ENCODE measurements around the gene P4HB.

The P4HB gene

DNA sequence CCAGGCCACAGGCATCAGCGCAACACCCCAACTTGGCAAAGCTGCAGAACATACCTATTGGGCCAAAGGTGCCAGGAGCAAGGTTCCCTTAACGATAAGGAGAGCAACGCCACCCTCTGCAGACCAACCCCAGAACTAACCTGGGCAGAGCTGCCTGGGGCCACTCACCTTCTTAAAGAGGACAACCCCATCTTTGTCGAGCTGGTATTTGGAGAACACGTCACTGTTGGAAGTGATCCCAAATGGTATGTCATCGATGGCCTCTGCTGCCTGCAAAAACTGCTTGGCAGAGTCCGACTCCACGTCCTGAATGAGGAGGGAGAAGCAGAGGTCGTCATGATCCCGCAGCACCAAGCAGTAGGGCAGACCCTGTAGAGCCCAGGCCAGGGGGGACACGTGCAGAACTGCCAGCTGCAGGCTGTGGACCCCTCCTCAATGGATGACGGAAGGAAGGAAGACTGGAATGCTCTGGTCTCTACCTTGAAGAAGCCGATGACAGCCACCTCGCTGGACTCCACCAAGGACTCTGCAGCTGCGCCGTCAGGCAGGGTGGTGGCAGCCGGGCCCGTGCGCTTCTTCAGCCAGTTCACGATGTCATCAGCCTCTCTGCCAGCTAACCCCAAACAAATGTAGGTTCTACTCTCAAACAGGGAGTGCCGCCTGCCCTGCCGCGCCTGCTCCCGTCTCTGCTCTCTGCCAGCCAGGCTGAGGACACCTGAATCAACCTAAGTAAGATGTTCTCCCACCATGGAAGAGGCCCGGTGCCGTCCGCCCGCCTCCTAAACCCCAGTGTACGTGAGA, 5.2 kb downstream of the P4HB start:
- no peaks in the 10 kb centered on the region for H3K27me3 ChIP-seq (ENCODE audit: insufficient read depth, poor library complexity, severe bottlenecking)
- peak in 1 of 2 experiments; percentile 55 for DNase-seq (ENCODE audit: low read depth in 1 of 2, low spot score in 1 of 2)
- H3K27ac ChIP-seq (replicated peaks): peak overlapping the region; percentile 91
- TF ChIP-seq GABPA (IDR thresholded peaks at IDR 0.05; ENCODE audit: low read depth) (no peak), POLR2AphosphoS5 (IDR thresholded peaks at IDR 0.05; ENCODE audit: low read depth) (peak; percentile 91; the same call in 1 of the 2 replicates)
- no peak overlapping the region for H3K4me3 ChIP-seq (replicated peaks; ENCODE audit: insufficient read depth, low read length)

DNA sequence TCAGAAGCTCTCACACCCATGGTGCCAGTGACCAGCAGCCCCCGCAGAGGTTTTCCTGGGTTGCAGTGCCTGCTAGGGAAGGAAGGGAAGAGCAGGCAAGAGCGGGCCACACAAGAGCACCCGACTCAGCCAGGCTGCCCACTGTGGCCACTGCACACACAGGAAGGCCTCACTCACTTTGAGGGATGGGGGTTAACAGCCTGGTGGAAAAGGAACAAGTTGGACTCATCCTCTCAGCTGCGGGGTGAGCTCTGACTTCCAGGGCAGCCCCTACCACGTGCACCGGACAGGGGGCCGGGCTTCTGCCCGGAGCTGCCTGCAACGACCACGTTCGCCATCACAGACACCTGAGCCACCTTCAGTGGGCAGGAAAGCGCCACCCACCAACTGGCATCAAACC, 8.1 kb downstream of the P4HB start:
- DNase-seq (ENCODE audit: low read depth in 1 of 2, low spot score in 1 of 2): no peak
- TF ChIP-seq POLR2AphosphoS5 (IDR thresholded peaks at IDR 0.05; ENCODE audit: low read depth): no peak; the same call in 1 of the 2 replicates
- TF ChIP-seq GABPA (IDR thresholded peaks at IDR 0.05; ENCODE audit: low read depth): no peak
- TF ChIP-seq, protein P1, sequence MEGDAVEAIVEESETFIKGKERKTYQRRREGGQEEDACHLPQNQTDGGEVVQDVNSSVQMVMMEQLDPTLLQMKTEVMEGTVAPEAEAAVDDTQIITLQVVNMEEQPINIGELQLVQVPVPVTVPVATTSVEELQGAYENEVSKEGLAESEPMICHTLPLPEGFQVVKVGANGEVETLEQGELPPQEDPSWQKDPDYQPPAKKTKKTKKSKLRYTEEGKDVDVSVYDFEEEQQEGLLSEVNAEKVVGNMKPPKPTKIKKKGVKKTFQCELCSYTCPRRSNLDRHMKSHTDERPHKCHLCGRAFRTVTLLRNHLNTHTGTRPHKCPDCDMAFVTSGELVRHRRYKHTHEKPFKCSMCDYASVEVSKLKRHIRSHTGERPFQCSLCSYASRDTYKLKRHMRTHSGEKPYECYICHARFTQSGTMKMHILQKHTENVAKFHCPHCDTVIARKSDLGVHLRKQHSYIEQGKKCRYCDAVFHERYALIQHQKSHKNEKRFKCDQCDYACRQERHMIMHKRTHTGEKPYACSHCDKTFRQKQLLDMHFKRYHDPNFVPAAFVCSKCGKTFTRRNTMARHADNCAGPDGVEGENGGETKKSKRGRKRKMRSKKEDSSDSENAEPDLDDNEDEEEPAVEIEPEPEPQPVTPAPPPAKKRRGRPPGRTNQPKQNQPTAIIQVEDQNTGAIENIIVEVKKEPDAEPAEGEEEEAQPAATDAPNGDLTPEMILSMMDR (IDR thresholded peaks at IDR 0.05; ENCODE audit: insufficient read depth, low read length): no peak
- TF ChIP-seq SPI1 (IDR thresholded peaks at IDR 0.05; ENCODE audit: borderline replicate concordance, low read depth): no peak
- H3K27ac ChIP-seq (replicated peaks): no peak overlapping the region; the same call in 1 of the 2 replicates
- no peak overlapping the region for H3K4me3 ChIP-seq (replicated peaks; ENCODE audit: insufficient read depth, low read length)
- H3K27me3 ChIP-seq (ENCODE audit: insufficient read depth, poor library complexity, severe bottlenecking): no peaks in the 10 kb centered on the region

DNA sequence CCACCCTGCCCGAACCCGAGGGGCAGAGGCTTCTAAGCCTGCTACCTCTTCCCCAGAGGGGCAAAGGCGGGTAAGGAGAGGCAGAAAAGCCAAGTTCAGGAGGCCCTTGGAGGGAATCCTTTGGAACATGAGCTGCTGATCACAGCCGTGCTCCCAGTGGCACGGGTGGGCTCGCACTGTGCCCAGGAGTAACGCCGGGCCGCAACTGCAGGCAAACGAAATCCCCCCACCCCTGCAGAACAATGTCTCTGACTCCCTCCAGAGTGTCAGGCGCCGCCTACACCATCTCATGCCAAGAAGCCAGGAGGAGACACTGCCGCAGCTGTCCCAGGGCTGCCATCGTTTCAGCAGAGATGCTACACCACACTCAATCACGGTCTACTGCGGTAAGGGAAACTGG, 8.9 kb downstream of the P4HB start:
- peak overlapping the region; percentile 6; the same call in 1 of the 2 replicates for H3K27ac ChIP-seq (replicated peaks)
- TF ChIP-seq POLR2AphosphoS5 (IDR thresholded peaks at IDR 0.05; ENCODE audit: low read depth): peak; percentile 66
- TF ChIP-seq GABPA (IDR thresholded peaks at IDR 0.05; ENCODE audit: low read depth): no peak
- TF ChIP-seq SPI1 (IDR thresholded peaks at IDR 0.05; ENCODE audit: borderline replicate concordance, low read depth): no peak
- no peak for DNase-seq (ENCODE audit: low read depth in 1 of 2, low spot score in 1 of 2)
- no peak overlapping the region for H3K4me3 ChIP-seq (replicated peaks; ENCODE audit: insufficient read depth, low read length)
- no peaks in the 10 kb centered on the region for H3K27me3 ChIP-seq (ENCODE audit: insufficient read depth, poor library complexity, severe bottlenecking)

DNA sequence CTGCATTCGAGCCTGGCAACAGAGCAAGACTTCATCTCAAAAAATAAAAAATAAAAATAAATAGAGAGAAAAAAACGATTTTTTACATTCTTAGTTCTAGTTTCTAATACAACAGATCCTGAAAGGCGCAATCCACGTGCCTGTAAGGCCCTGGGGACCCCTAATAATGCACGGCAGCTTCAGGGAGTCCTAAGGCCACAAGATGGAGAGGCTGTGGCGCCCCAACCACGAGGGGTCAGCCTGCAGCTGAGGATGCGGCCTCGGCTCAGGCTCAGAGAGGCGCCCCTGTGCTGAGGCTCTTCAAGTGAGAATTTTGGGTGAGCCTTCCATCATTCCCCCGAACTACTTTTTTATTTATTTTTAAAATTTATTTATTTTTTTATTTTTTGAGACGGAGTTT, 10.9 kb downstream of the P4HB start:
- H3K27ac ChIP-seq (replicated peaks): no peak overlapping the region; the same call in 1 of the 2 replicates
- DNase-seq (ENCODE audit: low read depth in 1 of 2, low spot score in 1 of 2): no peak
- TF ChIP-seq POLR2AphosphoS5 (IDR thresholded peaks at IDR 0.05; ENCODE audit: low read depth) (no peak), GABPA (IDR thresholded peaks at IDR 0.05; ENCODE audit: low read depth) (no peak), SPI1 (IDR thresholded peaks at IDR 0.05; ENCODE audit: borderline replicate concordance, low read depth) (no peak)
- TF ChIP-seq, protein P1 (IDR thresholded peaks at IDR 0.05; ENCODE audit: insufficient read depth, low read length): no peak
- TF ChIP-seq, protein P2, sequence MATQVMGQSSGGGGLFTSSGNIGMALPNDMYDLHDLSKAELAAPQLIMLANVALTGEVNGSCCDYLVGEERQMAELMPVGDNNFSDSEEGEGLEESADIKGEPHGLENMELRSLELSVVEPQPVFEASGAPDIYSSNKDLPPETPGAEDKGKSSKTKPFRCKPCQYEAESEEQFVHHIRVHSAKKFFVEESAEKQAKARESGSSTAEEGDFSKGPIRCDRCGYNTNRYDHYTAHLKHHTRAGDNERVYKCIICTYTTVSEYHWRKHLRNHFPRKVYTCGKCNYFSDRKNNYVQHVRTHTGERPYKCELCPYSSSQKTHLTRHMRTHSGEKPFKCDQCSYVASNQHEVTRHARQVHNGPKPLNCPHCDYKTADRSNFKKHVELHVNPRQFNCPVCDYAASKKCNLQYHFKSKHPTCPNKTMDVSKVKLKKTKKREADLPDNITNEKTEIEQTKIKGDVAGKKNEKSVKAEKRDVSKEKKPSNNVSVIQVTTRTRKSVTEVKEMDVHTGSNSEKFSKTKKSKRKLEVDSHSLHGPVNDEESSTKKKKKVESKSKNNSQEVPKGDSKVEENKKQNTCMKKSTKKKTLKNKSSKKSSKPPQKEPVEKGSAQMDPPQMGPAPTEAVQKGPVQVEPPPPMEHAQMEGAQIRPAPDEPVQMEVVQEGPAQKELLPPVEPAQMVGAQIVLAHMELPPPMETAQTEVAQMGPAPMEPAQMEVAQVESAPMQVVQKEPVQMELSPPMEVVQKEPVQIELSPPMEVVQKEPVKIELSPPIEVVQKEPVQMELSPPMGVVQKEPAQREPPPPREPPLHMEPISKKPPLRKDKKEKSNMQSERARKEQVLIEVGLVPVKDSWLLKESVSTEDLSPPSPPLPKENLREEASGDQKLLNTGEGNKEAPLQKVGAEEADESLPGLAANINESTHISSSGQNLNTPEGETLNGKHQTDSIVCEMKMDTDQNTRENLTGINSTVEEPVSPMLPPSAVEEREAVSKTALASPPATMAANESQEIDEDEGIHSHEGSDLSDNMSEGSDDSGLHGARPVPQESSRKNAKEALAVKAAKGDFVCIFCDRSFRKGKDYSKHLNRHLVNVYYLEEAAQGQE (IDR thresholded peaks at IDR 0.05; ENCODE audit: insufficient replicate concordance, low read depth): no peak

DNA sequence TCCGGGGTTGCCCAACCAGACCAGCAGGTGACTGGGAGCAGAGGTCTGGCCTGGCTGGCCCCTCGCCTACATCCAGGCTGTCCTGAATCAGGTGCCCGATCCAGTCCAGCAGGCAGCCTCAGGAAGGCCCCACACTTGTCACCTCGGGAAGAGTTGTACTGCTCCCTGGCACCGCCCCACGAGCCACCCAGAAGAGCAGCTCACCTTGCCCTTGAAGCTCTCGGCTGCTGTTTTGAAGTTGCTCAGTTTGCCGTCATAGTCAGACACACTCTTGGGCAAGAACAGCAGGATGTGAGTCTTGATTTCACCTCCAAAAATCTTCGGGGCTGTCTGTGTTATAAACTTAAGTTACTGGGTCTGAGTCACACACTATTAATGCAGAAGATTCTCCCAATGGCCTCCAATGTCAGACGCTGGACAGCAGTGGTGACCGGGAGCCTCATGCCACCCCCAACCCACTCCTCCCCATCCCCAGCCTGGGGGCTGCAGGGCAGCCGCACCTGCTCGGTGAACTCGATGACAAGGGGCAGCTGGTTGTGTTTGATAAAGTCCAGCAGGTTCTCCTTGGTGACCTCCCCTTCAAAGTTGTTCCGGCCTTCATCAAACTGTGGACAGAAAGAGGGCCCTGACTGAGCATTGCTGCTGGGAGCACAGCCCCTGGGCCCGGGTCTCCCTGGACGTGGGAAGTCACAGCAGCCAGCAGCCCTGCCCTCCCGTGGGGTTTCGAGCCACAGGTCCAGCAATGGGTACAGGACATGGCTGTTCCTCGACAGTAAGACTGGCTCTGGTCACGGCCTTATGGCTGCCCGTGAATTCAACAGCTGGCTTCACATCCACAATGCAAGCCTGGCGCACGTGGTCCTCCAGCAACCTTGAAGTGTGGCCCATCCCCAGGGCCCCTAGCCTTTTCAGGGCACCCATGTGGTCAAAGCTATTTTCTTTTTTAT, 13.3 kb downstream of the P4HB start:
- H3K27me3 ChIP-seq (ENCODE audit: insufficient read depth, poor library complexity, severe bottlenecking): no peaks in the 10 kb centered on the region
- peak overlapping the region; percentile 48 for H3K27ac ChIP-seq (replicated peaks)
- no peak overlapping the region for H3K4me3 ChIP-seq (replicated peaks; ENCODE audit: insufficient read depth, low read length)
- TF ChIP-seq POLR2AphosphoS5 (IDR thresholded peaks at IDR 0.05; ENCODE audit: low read depth) (peak; percentile 89), SPI1 (IDR thresholded peaks at IDR 0.05; ENCODE audit: borderline replicate concordance, low read depth) (no peak), GABPA (IDR thresholded peaks at IDR 0.05; ENCODE audit: low read depth) (no peak)
- TF ChIP-seq, protein P2 (IDR thresholded peaks at IDR 0.05; ENCODE audit: insufficient replicate concordance, low read depth): no peak
- TF ChIP-seq, protein P1 (IDR thresholded peaks at IDR 0.05; ENCODE audit: insufficient read depth, low read length): no peak
- no peak for DNase-seq (ENCODE audit: low read depth in 1 of 2, low spot score in 1 of 2)

More for the DNA sequence above, 10.9 kb downstream of the P4HB start:
- Histone ChIP-seq H3K27me3 (ENCODE audit: insufficient read depth, poor library complexity, severe bottlenecking) (no peaks in the 10 kb centered on the region), H3K4me3 (replicated peaks; ENCODE audit: insufficient read depth, low read length) (no peak overlapping the region)

Data from HL-60 (cell line).